GM12878 (cell line): ENCODE measurements around the gene SLAMF8. TPM values are rescaled to one million over a fixed set of nuclear protein-coding genes. Genes with fewer than 3 reads are reported as not detected.

Experiments
- ATAC-seq: fragments of 200-7000 bp; cut with Tn5 transposase; 3 replicates; pipeline ENCODE4 v1.9.1; 2020; ENCODE audit warnings: mild to moderate bottlenecking, moderate library complexity
- BruUV-seq: library from RNA; stranded (reverse); fragments of 400-500 nt; replicated peaks from 2 replicates; lab custom pipeline; 2021; lab: Mats Ljungman, UMichigan
- CTCF ChIA-PET: fragments of 300-600 bp; sonication (Branson Sonifier 250); formaldehyde crosslinking; extraction: SDS; loops from one replicate; lab custom pipeline; 2021; ENCODE audit warnings: inconsistent platforms; lab: Yijun Ruan, JAX
- POLR2A ChIA-PET: fragments of 350-600 bp; formaldehyde crosslinking; extraction: SDS; loops from one replicate; lab custom pipeline; 2021; ENCODE audit warnings: inconsistent platforms; lab: Charles Lee
- RAD21 ChIA-PET: fragments of 300-600 bp; sonication (Branson Sonifier 250); formaldehyde crosslinking; loops from one replicate; lab custom pipeline; 2023; ENCODE audit warnings: antibody characterized with exemption; ENCODE audit not compliant: unreplicated experiment; lab: Charles Lee
- SMC1A ChIA-PET: fragments of 300-600 bp; sonication (Branson Sonifier 250); formaldehyde crosslinking; loops from one replicate; lab custom pipeline; 2023; ENCODE audit not compliant: unreplicated experiment, uncharacterized antibody; lab: Charles Lee
- DNase-seq: peaks from one replicate; pipeline ENCODE4 v3.0.0-alpha.2; 2011; ENCODE audit warnings: low read depth, low spot score
- FAIRE-seq: peaks from 3 replicates; lab custom pipeline; 2011; peaks lifted over from hg19 to GRCh38; lab: Jason Lieb, UNC
- H2AFZ ChIP-seq: 2 replicates; pipeline ENCODE4 v1.6.0; 2011; ENCODE audit warnings: low read depth, low read length, control low read depth; ENCODE audit not compliant: control insufficient read depth
- H3K27ac ChIP-seq: 2 replicates; pipeline ENCODE4 v1.5.1; 2011; ENCODE audit warnings: control low read depth; ENCODE audit not compliant: control insufficient read depth, insufficient read depth
- H3K27me3 ChIP-seq, 2 experiments: replicated peaks in 1 of 2; 2 replicates each; pipeline versions ENCODE4 v1.6.0 to v1.6.1; 2011; ENCODE audit warnings: low read length in 1 of 2; ENCODE audit not compliant: control insufficient read depth in 2 of 2, insufficient read depth in 2 of 2
- H3K36me3 ChIP-seq, 2 experiments: 2 replicates each; pipeline ENCODE4 v1.5.1; 2011; ENCODE audit warnings: low read length in 1 of 2; ENCODE audit not compliant: control insufficient read depth in 2 of 2, insufficient read depth in 2 of 2
- H3K4me1 ChIP-seq: 2 replicates; pipeline ENCODE4 v1.6.1; 2011; ENCODE audit warnings: mild to moderate bottlenecking, low read length, moderate library complexity, mixed read lengths; ENCODE audit not compliant: control insufficient read depth, insufficient read depth
- H3K4me2 ChIP-seq: 2 replicates; pipeline ENCODE4 v1.6.0; 2011; ENCODE audit warnings: control low read depth; ENCODE audit not compliant: control insufficient read depth, insufficient read depth
- H3K4me3 ChIP-seq: fragments of 200-600 bp; sonication (generic); 2 replicates; pipeline ENCODE4 v1.5.1; 2016
- H3K79me2 ChIP-seq: 2 replicates; pipeline ENCODE4 v1.6.0; 2011; ENCODE audit warnings: low read length; ENCODE audit not compliant: control insufficient read depth, insufficient read depth
- H3K9ac ChIP-seq: 2 replicates; pipeline ENCODE4 v1.8.0; 2011; ENCODE audit warnings: low read length, control low read depth, mixed read lengths; ENCODE audit not compliant: control insufficient read depth, insufficient read depth
- H3K9me3 ChIP-seq: replicated peaks from 3 replicates; pipeline ENCODE4 v1.5.1; 2011; ENCODE audit warnings: mild to moderate bottlenecking, low read length; ENCODE audit not compliant: control insufficient read depth, insufficient read depth
- H4K20me1 ChIP-seq: 2 replicates; pipeline ENCODE4 v1.6.0; 2011; ENCODE audit not compliant: control insufficient read depth, insufficient read depth
- ASH2L ChIP-seq: fragments of 300-600, 200-600 bp; sonication (generic); IDR thresholded peaks from 2 replicates; pipeline ENCODE4 v1.6.1; 2017; ENCODE audit warnings: low read depth, mild to moderate bottlenecking, borderline replicate concordance
- JUND ChIP-seq: IDR thresholded peaks from 2 replicates; pipeline ENCODE4 v1.6.1; 2012; ENCODE audit warnings: low read depth, mild to moderate bottlenecking, low read length, improper control_type of control experiment, moderate library complexity
- MEF2A ChIP-seq: IDR thresholded peaks from 2 replicates; pipeline ENCODE4 v1.6.1; 2011; ENCODE audit warnings: low read depth, mild to moderate bottlenecking, low read length, moderate library complexity; ENCODE audit not compliant: insufficient read depth
- MTA3 ChIP-seq: IDR thresholded peaks from 2 replicates; pipeline ENCODE4 v1.6.1; 2012; ENCODE audit warnings: low read length, inconsistent platforms, borderline replicate concordance
- NFYB ChIP-seq: IDR thresholded peaks from 2 replicates; pipeline ENCODE4 v1.6.1; 2011; ENCODE audit warnings: low read depth, mild to moderate bottlenecking, low read length, improper control_type of control experiment, moderate library complexity; ENCODE audit not compliant: insufficient read depth
- NR2C1 ChIP-seq: fragments of 450-650 bp; IDR thresholded peaks from 2 replicates; pipeline ENCODE4 v1.6.1; 2017; ENCODE audit warnings: antibody characterized with exemption, mild to moderate bottlenecking, moderate library complexity
- NRF1 ChIP-seq: conservative IDR thresholded peaks from 2 replicates; pipeline ENCODE4 v1.6.1; 2011; ENCODE audit warnings: mild to moderate bottlenecking, low read depth, low read length, improper control_type of control experiment
- SREBF1 ChIP-seq: IDR thresholded peaks from 2 replicates; pipeline ENCODE4 v1.6.1; 2012; ENCODE audit warnings: mild to moderate bottlenecking, low read length
- SREBF2 ChIP-seq: IDR thresholded peaks from 2 replicates; pipeline ENCODE4 v1.6.1; 2012; ENCODE audit warnings: mild to moderate bottlenecking, low read length
- TCF3 ChIP-seq: IDR thresholded peaks from 2 replicates; pipeline ENCODE4 v1.6.1; 2012; ENCODE audit warnings: low read depth, mild to moderate bottlenecking, low read length, borderline replicate concordance; ENCODE audit not compliant: insufficient read depth
- TCF7 ChIP-seq: IDR thresholded peaks from 2 replicates; pipeline ENCODE4 v1.6.1; 2014; ENCODE audit warnings: antibody characterized with exemption, borderline replicate concordance
- YY1 ChIP-seq: IDR thresholded peaks from 2 replicates; pipeline ENCODE4 v1.6.1; 2011; ENCODE audit warnings: low read depth, mild to moderate bottlenecking, low read length
- WGBS: methylation state at CpG from one replicate; pipeline ENCODE4 v1.1.6; 2016; ENCODE audit warnings: low lambda C conversion rate; ENCODE audit not compliant: insufficient replicate concordance, insufficient coverage; ENCODE audit errors: missing lambda C conversion rate; 5-methylcytosine and 5-hydroxymethylcytosine counted together
- in situ Hi-C: fragments of 300-500 bp; cut with MboI; formaldehyde crosslinking; loops from 9 replicates; pipeline ENCODE4 v1.14.3; 2018; ENCODE audit warnings: mixed read lengths
- intact Hi-C: fragments of 100-400 bp; cut with micrococcal nuclease; formaldehyde crosslinking; loops from one replicate; pipeline ENCODE4 v1.14.2; 2022; ENCODE audit not compliant: unreplicated experiment
- polyA plus RNA-seq, 11 experiments: library from polyadenylated mRNA; depleted of rRNA in 4 of 11; unstranded in 6 of 11; stranded (reverse) in 5 of 11; fragments of >200 nt; fragmentation: Nextera tagmentation in 4 of 11; fragmentation: Illumina TruSeq in 1 of 11; extraction: Ambion mirVana in 4 of 11; extraction: Trizol in 1 of 11; gene quantifications; 1 replicate in 1 of 11; 2 replicates in 10 of 11; pipeline versions ENCODE4 v1.2.1 to v1.2.3, GENCODE V29; 2011 to 2016; ENCODE audit warnings: inconsistent platforms in 2 of 11, missing spikeins in 2 of 11, low read depth in 1 of 11
- total RNA-seq, 4 experiments: library from RNA; depleted of rRNA in 3 of 4; stranded (reverse); fragments of >200 nt in 3 of 4; fragmentation: Illumina TruSeq in 1 of 4; extraction: Trizol in 1 of 4; gene quantifications; 2 replicates each; pipeline versions ENCODE4 v1.2.1 to v1.2.3, GENCODE V29; 2013 to 2021
- TF ChIP-seq, protein P1 (sequence below): fragments of 450-650 bp; IDR thresholded peaks from 2 replicates; pipeline ENCODE4 v1.6.1; 2018; ENCODE audit warnings: borderline replicate concordance, mild to moderate bottlenecking; ENCODE audit not compliant: partially characterized antibody
- TF ChIP-seq, protein P2 (sequence below): fragments of 450-650 bp; IDR thresholded peaks from 2 replicates; pipeline ENCODE4 v1.6.1; 2016; ENCODE audit warnings: mild to moderate bottlenecking
- TF ChIP-seq, protein P3 (sequence below): fragments of 450-650 bp; IDR thresholded peaks from 2 replicates; pipeline ENCODE4 v1.6.1; 2017; ENCODE audit warnings: mild to moderate bottlenecking
- TF ChIP-seq, protein P4 (sequence below): fragments of 450-650 bp; formaldehyde crosslinking; IDR thresholded peaks from 2 replicates; pipeline ENCODE4 v1.4.0; 2020; ENCODE audit warnings: mild to moderate bottlenecking, moderate library complexity

The SLAMF8 gene
- total and polyA plus RNA-seq, 10 of the 15 experiments (the other 5 are each of a cell fraction or from before 2014, with no cell fraction given), result 0.04 to 0.69 (median 0.10) TPM; not detected in 3

DNA sequence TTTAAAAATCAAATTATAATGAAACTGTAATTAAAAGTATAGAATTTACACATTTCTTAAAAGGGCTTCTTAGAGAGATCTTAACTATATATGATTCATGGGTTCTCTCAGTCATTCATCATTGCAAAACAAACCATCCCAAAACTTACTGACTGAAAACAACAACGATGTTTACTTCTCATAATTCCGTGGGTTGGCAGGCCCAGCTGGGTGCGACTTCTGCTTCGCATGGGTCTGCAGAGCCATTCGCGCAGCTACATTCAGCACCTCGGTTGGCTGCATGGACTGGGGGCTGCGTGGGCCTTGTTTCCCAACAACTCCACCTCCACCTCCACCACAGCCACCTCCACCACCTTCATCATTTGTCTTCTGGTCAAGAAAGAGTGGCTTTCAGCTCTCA lies 4.0 kb downstream of the SLAMF8 start:
- H4K20me1 ChIP-seq, result no peaks in the 10 kb centered on the region
- no peak overlapping the region for H3K27ac ChIP-seq
- peaks cover 34% of the 10 kb centered on the region for H3K4me1 ChIP-seq
- no TSS peak for BruUV-seq
- ChIA-PET SMC1A (interaction anchor here (0.9 to 3.5 kb wide), 7 partner anchors 9 to 64 kb away, joined by 3 to 13 read pairs (median 4); no protein-coding TSS in a partner anchor), RAD21 (interaction anchor here (1.1 to 1.5 kb wide), 2 partner anchors 32 to 60 kb away, joined by 3 to 7 read pairs; no protein-coding TSS in a partner anchor), POLR2A (no interaction called here), CTCF (interaction anchor here (0.6 to 16.1 kb wide), 3 partner anchors 11 to 593 kb away, joined by 3 to 178 read pairs (median 4); partner anchors contain the start of gene FCRL6)
- intact Hi-C loops, result no loop called here
- TF ChIP-seq YY1 (no peak), SREBF1 (no peak), MTA3 (no peak), NFYB (no peak), NR2C1 (no peak), SREBF2 (no peak), NRF1 (no peak), TCF7 (no peak), JUND (no peak), TCF3 (no peak), MEF2A (no peak), ASH2L (no peak)
- TF ChIP-seq, protein P1, sequence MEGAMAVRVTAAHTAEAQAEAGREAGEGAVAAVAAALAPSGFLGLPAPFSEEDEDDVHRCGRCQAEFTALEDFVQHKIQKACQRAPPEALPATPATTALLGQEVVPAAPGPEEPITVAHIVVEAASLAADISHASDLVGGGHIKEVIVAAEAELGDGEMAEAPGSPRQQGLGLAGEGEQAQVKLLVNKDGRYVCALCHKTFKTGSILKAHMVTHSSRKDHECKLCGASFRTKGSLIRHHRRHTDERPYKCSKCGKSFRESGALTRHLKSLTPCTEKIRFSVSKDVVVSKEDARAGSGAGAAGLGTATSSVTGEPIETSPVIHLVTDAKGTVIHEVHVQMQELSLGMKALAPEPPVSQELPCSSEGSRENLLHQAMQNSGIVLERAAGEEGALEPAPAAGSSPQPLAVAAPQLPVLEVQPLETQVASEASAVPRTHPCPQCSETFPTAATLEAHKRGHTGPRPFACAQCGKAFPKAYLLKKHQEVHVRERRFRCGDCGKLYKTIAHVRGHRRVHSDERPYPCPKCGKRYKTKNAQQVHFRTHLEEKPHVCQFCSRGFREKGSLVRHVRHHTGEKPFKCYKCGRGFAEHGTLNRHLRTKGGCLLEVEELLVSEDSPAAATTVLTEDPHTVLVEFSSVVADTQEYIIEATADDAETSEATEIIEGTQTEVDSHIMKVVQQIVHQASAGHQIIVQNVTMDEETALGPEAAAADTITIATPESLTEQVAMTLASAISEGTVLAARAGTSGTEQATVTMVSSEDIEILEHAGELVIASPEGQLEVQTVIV, result no peak
- TF ChIP-seq, protein P2, sequence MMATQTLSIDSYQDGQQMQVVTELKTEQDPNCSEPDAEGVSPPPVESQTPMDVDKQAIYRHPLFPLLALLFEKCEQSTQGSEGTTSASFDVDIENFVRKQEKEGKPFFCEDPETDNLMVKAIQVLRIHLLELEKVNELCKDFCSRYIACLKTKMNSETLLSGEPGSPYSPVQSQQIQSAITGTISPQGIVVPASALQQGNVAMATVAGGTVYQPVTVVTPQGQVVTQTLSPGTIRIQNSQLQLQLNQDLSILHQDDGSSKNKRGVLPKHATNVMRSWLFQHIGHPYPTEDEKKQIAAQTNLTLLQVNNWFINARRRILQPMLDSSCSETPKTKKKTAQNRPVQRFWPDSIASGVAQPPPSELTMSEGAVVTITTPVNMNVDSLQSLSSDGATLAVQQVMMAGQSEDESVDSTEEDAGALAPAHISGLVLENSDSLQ, result no peak
- TF ChIP-seq, protein P3, sequence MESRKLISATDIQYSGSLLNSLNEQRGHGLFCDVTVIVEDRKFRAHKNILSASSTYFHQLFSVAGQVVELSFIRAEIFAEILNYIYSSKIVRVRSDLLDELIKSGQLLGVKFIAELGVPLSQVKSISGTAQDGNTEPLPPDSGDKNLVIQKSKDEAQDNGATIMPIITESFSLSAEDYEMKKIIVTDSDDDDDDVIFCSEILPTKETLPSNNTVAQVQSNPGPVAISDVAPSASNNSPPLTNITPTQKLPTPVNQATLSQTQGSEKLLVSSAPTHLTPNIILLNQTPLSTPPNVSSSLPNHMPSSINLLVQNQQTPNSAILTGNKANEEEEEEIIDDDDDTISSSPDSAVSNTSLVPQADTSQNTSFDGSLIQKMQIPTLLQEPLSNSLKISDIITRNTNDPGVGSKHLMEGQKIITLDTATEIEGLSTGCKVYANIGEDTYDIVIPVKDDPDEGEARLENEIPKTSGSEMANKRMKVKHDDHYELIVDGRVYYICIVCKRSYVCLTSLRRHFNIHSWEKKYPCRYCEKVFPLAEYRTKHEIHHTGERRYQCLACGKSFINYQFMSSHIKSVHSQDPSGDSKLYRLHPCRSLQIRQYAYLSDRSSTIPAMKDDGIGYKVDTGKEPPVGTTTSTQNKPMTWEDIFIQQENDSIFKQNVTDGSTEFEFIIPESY, result no peak
- TF ChIP-seq, protein P4, sequence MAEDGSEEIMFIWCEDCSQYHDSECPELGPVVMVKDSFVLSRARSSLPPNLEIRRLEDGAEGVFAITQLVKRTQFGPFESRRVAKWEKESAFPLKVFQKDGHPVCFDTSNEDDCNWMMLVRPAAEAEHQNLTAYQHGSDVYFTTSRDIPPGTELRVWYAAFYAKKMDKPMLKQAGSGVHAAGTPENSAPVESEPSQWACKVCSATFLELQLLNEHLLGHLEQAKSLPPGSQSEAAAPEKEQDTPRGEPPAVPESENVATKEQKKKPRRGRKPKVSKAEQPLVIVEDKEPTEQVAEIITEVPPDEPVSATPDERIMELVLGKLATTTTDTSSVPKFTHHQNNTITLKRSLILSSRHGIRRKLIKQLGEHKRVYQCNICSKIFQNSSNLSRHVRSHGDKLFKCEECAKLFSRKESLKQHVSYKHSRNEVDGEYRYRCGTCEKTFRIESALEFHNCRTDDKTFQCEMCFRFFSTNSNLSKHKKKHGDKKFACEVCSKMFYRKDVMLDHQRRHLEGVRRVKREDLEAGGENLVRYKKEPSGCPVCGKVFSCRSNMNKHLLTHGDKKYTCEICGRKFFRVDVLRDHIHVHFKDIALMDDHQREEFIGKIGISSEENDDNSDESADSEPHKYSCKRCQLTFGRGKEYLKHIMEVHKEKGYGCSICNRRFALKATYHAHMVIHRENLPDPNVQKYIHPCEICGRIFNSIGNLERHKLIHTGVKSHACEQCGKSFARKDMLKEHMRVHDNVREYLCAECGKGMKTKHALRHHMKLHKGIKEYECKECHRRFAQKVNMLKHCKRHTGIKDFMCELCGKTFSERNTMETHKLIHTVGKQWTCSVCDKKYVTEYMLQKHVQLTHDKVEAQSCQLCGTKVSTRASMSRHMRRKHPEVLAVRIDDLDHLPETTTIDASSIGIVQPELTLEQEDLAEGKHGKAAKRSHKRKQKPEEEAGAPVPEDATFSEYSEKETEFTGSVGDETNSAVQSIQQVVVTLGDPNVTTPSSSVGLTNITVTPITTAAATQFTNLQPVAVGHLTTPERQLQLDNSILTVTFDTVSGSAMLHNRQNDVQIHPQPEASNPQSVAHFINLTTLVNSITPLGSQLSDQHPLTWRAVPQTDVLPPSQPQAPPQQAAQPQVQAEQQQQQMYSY (CRISPR knock-in tag), result no peak
- H2AFZ ChIP-seq, result no peak overlapping the region
- H3K36me3 ChIP-seq, result no peaks in the 10 kb centered on the region
- no peaks in the 10 kb centered on the region for H3K79me2 ChIP-seq
- H3K9me3 ChIP-seq, result peaks cover 2% of the 10 kb centered on the region; the same call in 1 of the 3 replicates
- 72% methylated on average over 8 of the region's 8 CpGs for WGBS
- H3K9ac ChIP-seq, result no peak overlapping the region
- DNase-seq (no peak), ATAC-seq (no peak), FAIRE-seq (no peak)
- in situ Hi-C loops, result no loop called here
- H3K4me3 ChIP-seq, result no peak overlapping the region
- H3K27me3 ChIP-seq, result no peaks in the 10 kb centered on the region
- H3K4me2 ChIP-seq, result no peak overlapping the region
